Smooth muscle cell (in vitro differentiated cells): Measurements from ENCODE around the gene HSFX3. TPM values are rescaled to one million over a fixed set of nuclear protein-coding genes. Genes with fewer than 3 reads are reported as not detected.
"Not testable (repeated sequence)": the region's sequence is repeated elsewhere in the genome, so short reads cannot be mapped to it uniquely, and the experiment has no call there.

Experiments
- DNase-seq: peaks from one replicate; lab custom pipeline; 2025; ENCODE audit not compliant: unreplicated experiment; lab: John Stamatoyannopoulos, UW
- H2AFZ ChIP-seq: fragments of 200-600 bp; sonication (generic); 2 replicates; pipeline ENCODE4 v1.6.0; 2016; ENCODE audit warnings: antibody characterized with exemption, low read depth, mild to moderate bottlenecking
- H3F3A ChIP-seq: fragments of 200-600 bp; sonication (generic); 2 replicates; pipeline ENCODE4 v1.6.0; 2017; ENCODE audit warnings: antibody characterized with exemption, low read depth
- H3K27ac ChIP-seq: fragments of 200-600 bp; sonication (generic); 2 replicates; pipeline ENCODE4 v1.5.1; 2016; ENCODE audit warnings: low read depth, mild to moderate bottlenecking
- H3K27me3 ChIP-seq: fragments of 200-600 bp; sonication (generic); 2 replicates; pipeline ENCODE4 v1.6.1; 2016; ENCODE audit warnings: low read depth, mild to moderate bottlenecking
- H3K36me3 ChIP-seq: fragments of 200-600 bp; sonication (generic); 2 replicates; pipeline ENCODE4 v1.5.1; 2016; ENCODE audit warnings: low read depth
- H3K4me1 ChIP-seq: fragments of 200-600 bp; sonication (generic); 2 replicates; pipeline ENCODE4 v1.5.1; 2016; ENCODE audit warnings: low read depth
- H3K4me2 ChIP-seq: fragments of 200-600 bp; sonication (generic); 2 replicates; pipeline ENCODE4 v1.6.0; 2016; ENCODE audit warnings: mild to moderate bottlenecking
- H3K4me3 ChIP-seq: fragments of 200-600 bp; sonication (generic); 2 replicates; pipeline ENCODE4 v1.5.1; 2016; ENCODE audit warnings: mild to moderate bottlenecking
- H3K79me2 ChIP-seq: fragments of 200-600 bp; sonication (generic); 2 replicates; pipeline ENCODE4 v1.6.0; 2016; ENCODE audit warnings: low read depth, mild to moderate bottlenecking
- H3K9ac ChIP-seq: fragments of 200-600 bp; sonication (generic); 2 replicates; pipeline ENCODE4 v1.6.0; 2016; ENCODE audit warnings: low read depth
- H3K9me3 ChIP-seq: fragments of 200-600 bp; sonication (generic); replicated peaks from 2 replicates; pipeline ENCODE4 v1.5.1; 2016; ENCODE audit warnings: low read depth
- H4K20me1 ChIP-seq: fragments of 200-600 bp; sonication (generic); 2 replicates; pipeline ENCODE4 v1.6.0; 2016; ENCODE audit warnings: low read depth
- WGBS: methylation state at CpG from one replicate; pipeline ENCODE4 v1.1.7; 2016; ENCODE audit warnings: low lambda C conversion rate; 5-methylcytosine and 5-hydroxymethylcytosine counted together
- polyA plus RNA-seq: library from polyadenylated mRNA; unstranded; fragments of >200 nt; fragmentation: Nextera tagmentation; extraction: Ambion mirVana; gene quantifications from 2 replicates; pipeline ENCODE4 v1.2.1, GENCODE V29; 2016
- total RNA-seq: library from RNA; depleted of rRNA; stranded (reverse); fragments of >200 nt; gene quantifications from 2 replicates; pipeline ENCODE4 v1.2.3, GENCODE V29; 2014
- TF ChIP-seq, protein P1 (sequence below): fragments of 200-600 bp; sonication (generic); IDR thresholded peaks from 2 replicates; pipeline ENCODE4 v1.5.1; 2017; ENCODE audit warnings: borderline replicate concordance, mild to moderate bottlenecking, antibody characterized with exemption; ENCODE audit not compliant: insufficient read depth, poor library complexity, severe bottlenecking

The HSFX3 gene
- total and polyA plus RNA-seq, 2 experiments from 2014 or later = not detected

DNA sequence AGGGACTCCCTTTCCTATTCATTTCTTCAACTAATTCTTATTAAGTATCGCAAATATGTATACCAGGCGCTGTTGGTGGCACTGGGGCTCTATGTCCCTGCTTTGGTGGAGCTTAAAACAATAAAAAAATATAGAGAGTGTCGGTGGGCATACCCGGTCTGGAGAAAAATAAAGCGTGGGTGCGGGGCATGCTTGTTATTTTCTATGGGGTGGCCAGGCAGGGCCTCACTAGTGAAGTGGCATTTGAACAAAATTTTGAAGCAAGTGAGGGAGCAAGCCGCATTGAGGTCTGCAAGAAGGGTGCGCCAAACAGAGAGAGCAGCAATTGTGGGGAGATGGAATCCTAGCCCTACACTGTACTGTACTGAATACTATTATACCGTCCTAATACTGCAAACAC, 44.1 kb downstream of the HSFX3 start:
- Histone ChIP-seq H3K4me3 (peak overlapping the region; percentile 61), H3K9me3 (no peaks in the 10 kb centered on the region), H3K27ac (peak overlapping the region; percentile 92), H3K4me2 (peak overlapping the region; percentile 20), H4K20me1 (no peaks in the 10 kb centered on the region), H3K4me1 (no peaks in the 10 kb centered on the region), H3K36me3 (peaks cover 5% of the 10 kb centered on the region), H3F3A (no peaks in the 10 kb centered on the region), H3K79me2 (peaks cover 11% of the 10 kb centered on the region), H3K27me3 (no peaks in the 10 kb centered on the region), H2AFZ (no peak overlapping the region), H3K9ac (peak overlapping the region; percentile 13)
- 86% methylated on average over 9 of the region's 9 CpGs for WGBS
- no peak for DNase-seq
- TF ChIP-seq, protein P1, sequence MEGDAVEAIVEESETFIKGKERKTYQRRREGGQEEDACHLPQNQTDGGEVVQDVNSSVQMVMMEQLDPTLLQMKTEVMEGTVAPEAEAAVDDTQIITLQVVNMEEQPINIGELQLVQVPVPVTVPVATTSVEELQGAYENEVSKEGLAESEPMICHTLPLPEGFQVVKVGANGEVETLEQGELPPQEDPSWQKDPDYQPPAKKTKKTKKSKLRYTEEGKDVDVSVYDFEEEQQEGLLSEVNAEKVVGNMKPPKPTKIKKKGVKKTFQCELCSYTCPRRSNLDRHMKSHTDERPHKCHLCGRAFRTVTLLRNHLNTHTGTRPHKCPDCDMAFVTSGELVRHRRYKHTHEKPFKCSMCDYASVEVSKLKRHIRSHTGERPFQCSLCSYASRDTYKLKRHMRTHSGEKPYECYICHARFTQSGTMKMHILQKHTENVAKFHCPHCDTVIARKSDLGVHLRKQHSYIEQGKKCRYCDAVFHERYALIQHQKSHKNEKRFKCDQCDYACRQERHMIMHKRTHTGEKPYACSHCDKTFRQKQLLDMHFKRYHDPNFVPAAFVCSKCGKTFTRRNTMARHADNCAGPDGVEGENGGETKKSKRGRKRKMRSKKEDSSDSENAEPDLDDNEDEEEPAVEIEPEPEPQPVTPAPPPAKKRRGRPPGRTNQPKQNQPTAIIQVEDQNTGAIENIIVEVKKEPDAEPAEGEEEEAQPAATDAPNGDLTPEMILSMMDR = no peak

DNA sequence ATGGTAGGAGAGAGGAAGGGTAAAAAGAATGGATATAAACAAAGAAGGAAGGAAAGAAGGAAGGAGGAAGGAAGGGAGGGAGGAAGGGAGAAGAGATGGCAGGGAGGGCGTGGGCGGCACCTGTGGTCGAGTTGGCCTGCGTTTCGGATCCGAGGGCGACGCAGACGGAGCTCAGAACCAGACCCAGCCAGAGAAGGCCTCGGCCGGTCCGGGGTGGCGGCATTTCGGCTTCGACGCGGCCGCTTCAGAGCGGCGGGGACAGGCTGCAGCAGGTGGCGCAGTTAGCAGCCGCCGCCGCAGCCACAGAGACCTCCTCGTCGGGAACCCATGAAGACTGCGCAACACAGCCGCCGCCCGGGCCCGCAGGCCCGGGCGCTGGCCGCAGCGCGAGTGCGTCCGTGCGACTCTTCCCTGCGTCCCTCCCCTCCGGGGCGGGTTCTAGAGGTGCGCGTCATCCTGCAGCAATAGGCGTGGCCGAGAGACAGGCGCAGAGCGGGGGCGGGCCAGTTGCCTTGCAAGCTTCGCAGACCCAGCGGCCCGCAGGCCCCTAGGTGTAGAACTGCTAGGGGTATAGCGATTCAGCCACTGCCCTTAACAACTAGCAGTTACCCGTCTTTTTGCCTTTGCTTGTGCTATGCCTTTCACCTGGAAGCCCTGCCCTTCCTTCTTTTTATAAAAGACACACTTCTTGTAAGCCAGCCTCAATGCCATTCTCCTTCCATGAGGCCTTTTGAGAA, 44.6 kb downstream of the HSFX3 start, which contains the start of gene IDS:
TSS of gene IDS (minus strand) at position 392 of the 737 bp plus-strand sequence. CDS start at position 223, 169 bp downstream.
- peak; percentile 50 for DNase-seq
- no peak within 1 kb of the TSS for H2AFZ ChIP-seq
- WGBS = 41% methylated on average over 52 of the region's 54 CpGs
- H3K9ac ChIP-seq = peak within 1 kb of the TSS; percentile 93
- H3K27me3 ChIP-seq = no peaks in the 10 kb centered on the region
- no peaks in the 10 kb centered on the region for H3K4me1 ChIP-seq
- TF ChIP-seq, protein P1 = no peak
- H3K79me2 ChIP-seq = peaks cover 11% of the 10 kb centered on the region
- H3F3A ChIP-seq = no peaks in the 10 kb centered on the region
- no peaks in the 10 kb centered on the region for H4K20me1 ChIP-seq
- H3K9me3 ChIP-seq = no peaks in the 10 kb centered on the region
- peaks cover 6% of the 10 kb centered on the region for H3K36me3 ChIP-seq
- H3K4me2 ChIP-seq = peak within 1 kb of the TSS; percentile 85
- H3K27ac ChIP-seq = peak within 1 kb of the TSS; percentile 92
- peak within 1 kb of the TSS; percentile 61 for H3K4me3 ChIP-seq

DNA sequence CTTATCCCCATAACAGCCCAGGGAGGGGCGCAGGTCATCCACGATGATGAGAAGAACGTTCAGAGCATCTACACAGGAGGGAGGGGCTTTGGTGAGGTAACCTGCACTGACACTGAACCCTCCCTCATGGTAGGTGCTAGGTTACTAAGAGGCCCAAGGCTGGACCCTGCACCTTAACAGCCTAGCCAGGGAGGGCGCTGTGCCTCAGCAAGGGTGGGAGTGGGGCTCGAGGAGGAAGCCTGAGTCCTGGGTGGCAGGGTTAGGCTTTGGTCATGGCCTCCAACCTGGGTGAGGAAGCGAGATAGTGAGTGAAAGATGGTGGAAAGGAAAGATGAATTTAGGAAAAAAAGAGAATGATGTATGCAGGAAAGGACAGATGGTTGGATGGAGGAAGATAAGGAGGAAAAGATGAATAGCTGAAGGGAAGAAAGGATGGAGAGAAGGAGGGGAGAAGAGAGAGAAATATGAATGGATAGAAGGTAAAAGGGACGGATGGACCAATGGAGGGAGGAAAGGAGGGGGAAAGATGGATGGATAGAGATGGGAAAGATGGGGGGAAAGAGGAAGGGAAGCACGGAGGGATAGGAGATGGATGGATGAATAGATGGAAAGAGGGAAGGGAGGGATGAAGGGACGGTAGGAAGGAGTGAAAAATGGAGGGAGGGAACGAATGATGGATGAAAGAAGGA, 45.4 kb downstream of the HSFX3 start:
- Histone ChIP-seq H3K4me1 (no peaks in the 10 kb centered on the region), H3K4me3 (peak overlapping the region; percentile 61), H3F3A (no peaks in the 10 kb centered on the region), H3K79me2 (peaks cover 11% of the 10 kb centered on the region), H3K27ac (peak overlapping the region; percentile 92), H3K27me3 (no peaks in the 10 kb centered on the region), H3K9me3 (no peaks in the 10 kb centered on the region), H3K4me2 (peak overlapping the region; percentile 85), H3K9ac (peak overlapping the region; percentile 93), H3K36me3 (peaks cover 6% of the 10 kb centered on the region), H2AFZ (no peak overlapping the region), H4K20me1 (no peaks in the 10 kb centered on the region)
- TF ChIP-seq, protein P1 = peak; percentile 33
- WGBS = 62% methylated on average over 10 of the region's 10 CpGs
- no peak for DNase-seq

DNA sequence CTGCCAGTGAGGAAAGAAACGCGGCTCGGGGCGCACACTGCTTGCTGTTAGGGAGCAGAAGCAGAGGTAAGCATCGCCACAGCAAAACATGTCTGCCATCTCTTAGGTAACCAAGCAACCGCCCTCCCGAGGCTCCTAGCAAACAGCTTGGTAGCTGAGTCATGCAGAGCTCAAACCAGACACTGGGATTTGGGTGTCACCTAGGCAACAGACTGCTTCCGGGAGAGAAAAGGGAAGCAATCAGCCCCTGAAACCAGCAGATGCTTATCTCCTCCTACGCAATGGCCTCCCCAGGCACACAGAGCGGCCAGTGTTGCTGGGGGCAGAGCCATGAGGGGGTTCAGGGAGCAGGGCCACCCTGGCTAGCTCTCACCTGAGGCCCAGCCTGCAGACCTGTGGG, 46.3 kb downstream of the HSFX3 start:
- 9% methylated on average over 4 of the region's 10 CpGs for WGBS
- Histone ChIP-seq H3K9ac (peak overlapping the region; percentile 93), H3K4me2 (peak overlapping the region; percentile 57), H3K27ac (peak overlapping the region; percentile 92), H3K79me2 (peaks cover 11% of the 10 kb centered on the region)
- not testable (repeated sequence) for H3F3A ChIP-seq, H3K36me3 ChIP-seq, H4K20me1 ChIP-seq, H3K4me3 ChIP-seq, H3K4me1 ChIP-seq, H3K9me3 ChIP-seq, H3K27me3 ChIP-seq, DNase-seq, H2AFZ ChIP-seq

DNA sequence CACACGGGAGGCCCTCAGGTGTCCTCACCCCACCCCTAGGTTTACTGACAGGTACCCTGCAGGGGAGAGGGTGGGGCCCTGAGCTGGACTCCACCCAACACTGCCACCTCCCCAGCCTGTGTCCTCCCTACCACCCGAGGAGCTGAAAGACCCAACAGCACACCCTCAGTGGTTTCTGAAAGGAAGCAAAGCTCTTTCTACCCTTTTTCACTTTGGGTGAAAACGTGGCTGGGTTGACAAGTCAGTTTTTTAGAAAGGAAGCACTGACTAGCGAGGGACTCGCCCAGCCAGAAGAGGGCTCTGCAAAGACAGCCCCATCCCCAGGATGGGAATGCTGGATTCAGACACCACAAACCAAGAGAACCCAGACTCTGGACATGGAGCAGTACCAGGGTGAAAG, 46.8 kb downstream of the HSFX3 start:
- not testable (repeated sequence) for H3F3A ChIP-seq, H3K4me1 ChIP-seq, H3K4me2 ChIP-seq, H3K9me3 ChIP-seq, H3K4me3 ChIP-seq, H3K27me3 ChIP-seq, DNase-seq, H3K36me3 ChIP-seq, H2AFZ ChIP-seq, H4K20me1 ChIP-seq
- H3K9ac ChIP-seq = peak overlapping the region; percentile 78
- WGBS = 81% methylated on average over 5 of the region's 5 CpGs
- H3K27ac ChIP-seq = peak overlapping the region; percentile 92
- H3K79me2 ChIP-seq = peaks cover 11% of the 10 kb centered on the region
